ENCODE data around the gene TINAG. TPM values are rescaled to one million over a fixed set of nuclear protein-coding genes. Genes with fewer than 3 reads are reported as not detected.

Gene TINAG
- total RNA-seq, 1 experiment from 2014 or later = 12.6 TPM

GRCh38 chr6:54286141-54286540, 22.1 kb upstream of the TINAG start:
- Mint-ChIP-seq H3K27me3 (ENCODE audit: unreplicated experiment) (no peaks in the 10 kb centered on the region), H3K9me3 (ENCODE audit: low read depth, unreplicated experiment) (no peaks in the 10 kb centered on the region), H3K27ac (ENCODE audit: unreplicated experiment) (no peak overlapping the region), H3K4me1 (ENCODE audit: low read depth, unreplicated experiment) (peaks cover 49% of the 10 kb centered on the region), H3K36me3 (ENCODE audit: insufficient read depth, unreplicated experiment) (no peaks in the 10 kb centered on the region), H3K4me3 (ENCODE audit: low read depth, unreplicated experiment) (no peak overlapping the region)
- BruUV-seq (replicated peaks) = no TSS peak
- CTCF ChIA-PET = interaction anchor here (1.2 kb wide), 1 partner anchor 15 kb away, joined by 3 read pairs; no protein-coding TSS in a partner anchor
- no peak for DNase-seq
- TF ChIP-seq CTCF (IDR thresholded peaks at IDR 0.05; ENCODE audit: unreplicated experiment) = no peak
- intact Hi-C loops (cut with micrococcal nuclease; ENCODE audit: unreplicated experiment) = no loop called here

DNA sequence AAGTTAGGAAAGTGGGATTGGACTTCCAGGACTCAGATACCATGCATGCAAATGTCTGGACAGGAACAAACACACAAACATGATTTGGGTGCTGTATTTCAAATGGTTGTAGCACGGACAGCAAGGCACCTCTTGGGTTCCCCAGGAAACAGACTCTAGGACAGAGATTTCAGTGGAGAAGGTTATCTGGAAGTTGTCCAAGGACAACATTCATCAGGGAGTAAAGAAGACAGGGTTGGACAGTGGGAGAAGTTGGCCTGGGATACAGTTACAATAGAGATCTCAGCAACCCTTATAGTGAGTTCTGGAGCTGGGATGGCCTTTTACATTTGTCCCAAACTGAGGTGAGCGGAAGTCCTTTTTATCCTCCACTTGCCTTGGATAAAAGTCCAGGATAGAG, 19.8 kb upstream of the TINAG start:
- Mint-ChIP-seq H3K4me1 (ENCODE audit: low read depth, unreplicated experiment) (peaks cover 51% of the 10 kb centered on the region), H3K9me3 (ENCODE audit: low read depth, unreplicated experiment) (no peaks in the 10 kb centered on the region), H3K27me3 (ENCODE audit: unreplicated experiment) (no peaks in the 10 kb centered on the region), H3K27ac (ENCODE audit: unreplicated experiment) (no peak overlapping the region), H3K36me3 (ENCODE audit: insufficient read depth, unreplicated experiment) (no peaks in the 10 kb centered on the region), H3K4me3 (ENCODE audit: low read depth, unreplicated experiment) (no peak overlapping the region)
- no TSS peak for BruUV-seq (replicated peaks)
- CTCF ChIA-PET = no interaction called here
- TF ChIP-seq CTCF (IDR thresholded peaks at IDR 0.05; ENCODE audit: unreplicated experiment) = no peak
- DNase-seq = no peak
- intact Hi-C loops (cut with micrococcal nuclease; ENCODE audit: unreplicated experiment) = no loop called here

DNA sequence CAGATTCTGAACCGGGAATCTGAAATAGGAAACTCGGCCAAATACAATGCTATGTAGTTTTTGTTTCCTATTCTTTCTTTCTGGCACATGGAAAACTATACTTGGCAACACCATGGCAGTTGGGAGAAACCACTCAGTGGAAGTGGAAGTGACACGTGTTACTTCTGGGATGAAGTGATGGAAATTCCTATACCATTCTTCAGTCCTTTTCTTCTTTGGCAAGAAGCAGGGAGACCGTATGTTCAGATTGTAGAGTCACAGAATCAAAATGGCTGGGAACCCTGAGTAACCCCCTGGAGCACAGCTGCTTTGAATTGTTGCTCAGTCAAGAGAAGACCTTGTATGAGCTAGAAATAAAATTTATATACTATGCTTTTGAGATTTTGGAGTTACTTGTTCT, 18.8 kb upstream of the TINAG start:
- intact Hi-C loops (cut with micrococcal nuclease; ENCODE audit: unreplicated experiment) = no loop called here
- Mint-ChIP-seq H3K27me3 (ENCODE audit: unreplicated experiment) (no peaks in the 10 kb centered on the region), H3K4me1 (ENCODE audit: low read depth, unreplicated experiment) (peaks cover 49% of the 10 kb centered on the region), H3K27ac (ENCODE audit: unreplicated experiment) (no peak overlapping the region), H3K36me3 (ENCODE audit: insufficient read depth, unreplicated experiment) (no peaks in the 10 kb centered on the region), H3K9me3 (ENCODE audit: low read depth, unreplicated experiment) (no peaks in the 10 kb centered on the region), H3K4me3 (ENCODE audit: low read depth, unreplicated experiment) (no peak overlapping the region)
- no peak for DNase-seq
- no peak for TF ChIP-seq CTCF (IDR thresholded peaks at IDR 0.05; ENCODE audit: unreplicated experiment)
- CTCF ChIA-PET = no interaction called here
- BruUV-seq (replicated peaks) = no TSS peak

DNA sequence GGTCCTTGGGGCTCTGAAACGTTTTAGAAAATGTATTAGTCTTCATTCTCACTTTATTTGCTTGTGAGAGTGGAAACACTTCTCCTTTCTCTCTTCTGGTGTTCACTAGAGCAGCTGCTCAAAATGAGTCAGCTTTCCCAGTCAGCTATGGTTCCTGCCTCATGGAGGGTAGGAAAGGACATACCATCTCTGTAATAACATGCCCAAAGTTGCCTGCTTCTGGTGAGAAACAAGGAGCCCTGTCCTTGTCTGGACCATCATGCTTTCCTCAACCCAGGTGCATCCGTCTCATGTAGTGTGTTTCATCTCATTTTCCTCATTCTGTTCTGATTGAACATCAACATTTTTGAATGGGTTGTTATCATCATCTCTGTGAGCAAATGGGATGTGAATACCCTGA, 17.1 kb upstream of the TINAG start:
- intact Hi-C loops (cut with micrococcal nuclease; ENCODE audit: unreplicated experiment) = no loop called here
- no peak for TF ChIP-seq CTCF (IDR thresholded peaks at IDR 0.05; ENCODE audit: unreplicated experiment)
- Mint-ChIP-seq H3K27me3 (ENCODE audit: unreplicated experiment) (no peaks in the 10 kb centered on the region), H3K4me1 (ENCODE audit: low read depth, unreplicated experiment) (peaks cover 45% of the 10 kb centered on the region), H3K36me3 (ENCODE audit: insufficient read depth, unreplicated experiment) (no peaks in the 10 kb centered on the region), H3K4me3 (ENCODE audit: low read depth, unreplicated experiment) (no peak overlapping the region), H3K27ac (ENCODE audit: unreplicated experiment) (no peak overlapping the region), H3K9me3 (ENCODE audit: low read depth, unreplicated experiment) (no peaks in the 10 kb centered on the region)
- DNase-seq = no peak
- CTCF ChIA-PET = interaction anchor here (1.1 to 1.7 kb wide), 2 partner anchors 9 to 17 kb away, joined by 5 to 6 read pairs; partner anchors contain the start of gene TINAG
- BruUV-seq (replicated peaks) = no TSS peak

All from Calu3 (cell line).